Body of pancreas (tissue), 4 donors: ENCODE results near the gene GTF2F1.

Experiments used
- CTCF ChIP-seq, 7 experiments: fragments of 450-650 bp in 4 of 7; fragments of 200-600 bp in 3 of 7; sonication (generic) in 3 of 7; IDR thresholded peaks; one replicate each; pipeline ENCODE4 v1.5.1; 2016 to 2019; ENCODE audit warnings: antibody characterized with exemption in 7 of 7
- POLR2A ChIP-seq, 3 donors: fragments of 450-650 bp; IDR thresholded peaks; one replicate each; pipeline ENCODE4 v1.6.1; 2016; ENCODE audit warnings: antibody characterized with exemption in 3 of 3, mild to moderate bottlenecking in 2 of 3

GRCh38 chr19:6424939-6425731 lies 32.2 kb upstream of the GTF2F1 start:
- peak in 1 of 7 experiments; percentile 9 for TF ChIP-seq CTCF (IDR thresholded peaks at IDR 0.05)
- TF ChIP-seq POLR2A (IDR thresholded peaks at IDR 0.05) = peak in 1 of 3 donors; percentile 32
